GM18873 (cell line): ENCODE results near the gene OTOS.

Experiments used
- ATAC-seq: cut with Tn5 transposase; IDR thresholded peaks from one replicate; pipeline ENCODE4 v1.9.1; 2021; ENCODE audit warnings: mild to moderate bottlenecking, moderate library complexity, moderate number of reproducible peaks; ENCODE audit not compliant: unreplicated experiment, low FRiP score

OTOS gene

GRCh38 chr2:240140511-240140910, at the start of gene OTOS:
Gene OTOS, minus strand, starts transcription at chr2:240140658. Its CDS starts 332 bp downstream, at chr2:240140326.
- no peak for ATAC-seq

GRCh38 chr2:240189686-240190085, 49.2 kb upstream of the OTOS start:
- no peak for ATAC-seq

- no peak for ATAC-seq
Measured at GRCh38 chr2:240187989-240188590, 47.6 kb upstream of the OTOS start.

- no peak for ATAC-seq
Measured at GRCh38 chr2:240186191-240186725, 45.8 kb upstream of the OTOS start.

- ATAC-seq: no peak
Measured at GRCh38 chr2:240184656-240185055, 44.2 kb upstream of the OTOS start.

- no peak for ATAC-seq
Measured at GRCh38 chr2:240183875-240184590, 43.6 kb upstream of the OTOS start.

- ATAC-seq: no peak
Measured at GRCh38 chr2:240183006-240183874, 42.8 kb upstream of the OTOS start.

GRCh38 chr2:240182476-240182875, 42.0 kb upstream of the OTOS start:
- ATAC-seq: no peak

GRCh38 chr2:240182001-240182400, 41.5 kb upstream of the OTOS start:
- ATAC-seq: no peak

- ATAC-seq: no peak
Measured at GRCh38 chr2:240179941-240180666, 39.6 kb upstream of the OTOS start.

GRCh38 chr2:240179186-240179815, 38.8 kb upstream of the OTOS start:
- ATAC-seq: no peak

GRCh38 chr2:240178564-240178963, 38.1 kb upstream of the OTOS start:
- ATAC-seq: no peak

GRCh38 chr2:240174496-240174895, 34.0 kb upstream of the OTOS start:
- no peak for ATAC-seq

- no peak for ATAC-seq
Measured at GRCh38 chr2:240172071-240172895, 31.8 kb upstream of the OTOS start.

GRCh38 chr2:240170883-240171282, 30.4 kb upstream of the OTOS start:
- no peak for ATAC-seq

GRCh38 chr2:240170354-240170735, 29.9 kb upstream of the OTOS start:
- no peak for ATAC-seq

- ATAC-seq: no peak
Measured at GRCh38 chr2:240169486-240170353, 29.3 kb upstream of the OTOS start.
